Lower leg skin (tissue), 4 donors: ENCODE results near the gene ADARB1. TPM values are rescaled to one million over a fixed set of nuclear protein-coding genes. Genes with fewer than 3 reads are reported as not detected.

Experiments used
- DNase-seq, 2 donors: peaks; one replicate each; pipeline ENCODE4 v3.0.0-alpha.2; 2019; ENCODE audit warnings: low spot score in 2 of 2
- H3K4me3 ChIP-seq: fragments of 200-600 bp; sonication (generic); 2 replicates; pipeline ENCODE4 v1.5.1; 2017; ENCODE audit warnings: mild to moderate bottlenecking, low read depth; ENCODE audit not compliant: poor library complexity, severe bottlenecking
- CTCF ChIP-seq, 3 donors: fragments of 450-650 bp; IDR thresholded peaks; one replicate each; pipeline ENCODE4 v1.5.1; 2016; ENCODE audit warnings: antibody characterized with exemption in 3 of 3, mild to moderate bottlenecking in 3 of 3, moderate library complexity in 2 of 3
- POLR2A ChIP-seq, 2 donors: fragments of 450-650 bp; IDR thresholded peaks; one replicate each; pipeline ENCODE4 v1.6.1; 2016 to 2017; ENCODE audit warnings: antibody characterized with exemption in 2 of 2, mild to moderate bottlenecking in 1 of 2, moderate library complexity in 1 of 2
- WGBS, 2 donors: methylation state at CpG; one replicate each; pipeline ENCODE4 v1.1.5; 2018; 5-methylcytosine and 5-hydroxymethylcytosine counted together
- intact Hi-C: fragments of 100-400 bp; cut with DNase I; formaldehyde crosslinking; loops from one replicate; pipeline ENCODE4 v1.15.0; 2023; ENCODE audit warnings: low total_unique reads
- total RNA-seq, 4 donors: library from RNA; depleted of rRNA; stranded (reverse); fragments of >200 nt; gene quantifications; one replicate each; pipeline ENCODE4 v1.1.0, GENCODE V29; 2016

The ADARB1 gene
- total RNA-seq, 4 donors from 2014 or later, result 14.6 to 21.9 (median 16.6) TPM

- TF ChIP-seq CTCF (IDR thresholded peaks at IDR 0.05) (no peak), POLR2A (IDR thresholded peaks at IDR 0.05) (no peak)
- WGBS, 2 donors, result 58 to 70% methylated on average over 2 of the region's 2 CpGs
- no peak overlapping the region for H3K4me3 ChIP-seq
- intact Hi-C loops, result loop anchor here (10.0 kb wide), 1 partner anchor 45 kb away; no protein-coding TSS in a partner anchor
- DNase-seq, result peak in 1 of 2 donors; percentile 59
These were observed 5.0 kb downstream of the ADARB1 start for GRCh38 chr21:45079351-45079750.

- no peak for TF ChIP-seq CTCF (IDR thresholded peaks at IDR 0.05)
- TF ChIP-seq POLR2A (IDR thresholded peaks at IDR 0.05), result no peak
- 77 to 80% methylated on average over 5 of the region's 5 CpGs for WGBS, 2 donors
These were observed 5.9 kb downstream of the ADARB1 start for GRCh38 chr21:45080232-45080631.

GRCh38 chr21:45080639-45081414 is 6.4 kb downstream of the ADARB1 start:
- WGBS, 2 donors, result 52 to 54% methylated on average over 8 of the region's 8 CpGs
- TF ChIP-seq CTCF (IDR thresholded peaks at IDR 0.05) (no peak), POLR2A (IDR thresholded peaks at IDR 0.05) (no peak)
- intact Hi-C loops, result no loop called here
- H3K4me3 ChIP-seq, result no peak overlapping the region
- DNase-seq, result peak in 1 of 2 donors; percentile 69

More at GRCh38 chr21:45080232-45080631, 5.9 kb downstream of the ADARB1 start:
- DNase-seq, result peak in 1 of 2 donors; percentile 14
- no peak overlapping the region for H3K4me3 ChIP-seq
- intact Hi-C loops, result no loop called here

GRCh38 chr21:45081636-45082035 is 7.3 kb downstream of the ADARB1 start:
- DNase-seq, result no peak
- TF ChIP-seq POLR2A (IDR thresholded peaks at IDR 0.05) (no peak), CTCF (IDR thresholded peaks at IDR 0.05) (no peak)
- intact Hi-C loops, result no loop called here
- H3K4me3 ChIP-seq, result no peak overlapping the region
- 88 to 96% methylated on average over 4 of the region's 4 CpGs for WGBS, 2 donors

- intact Hi-C loops, result no loop called here
- H3K4me3 ChIP-seq, result no peak overlapping the region
- no peak for TF ChIP-seq CTCF (IDR thresholded peaks at IDR 0.05)
- no peak for TF ChIP-seq POLR2A (IDR thresholded peaks at IDR 0.05)
- DNase-seq, result no peak
- WGBS, 2 donors, result 69 to 90% methylated on average over 4 of the region's 4 CpGs
These were observed 8.4 kb downstream of the ADARB1 start for GRCh38 chr21:45082736-45083135.
